NT2/D1 (cell line): Measurements from ENCODE around the gene MON1A.

ENCODE experiments used
- YY1 ChIP-seq: IDR thresholded peaks from 2 replicates; pipeline ENCODE4 v1.6.1; 2011; ENCODE audit not compliant: insufficient read length, insufficient read depth
- ZNF274 ChIP-seq: IDR thresholded peaks from 2 replicates; pipeline ENCODE4 v1.6.1; 2011; ENCODE audit warnings: mild to moderate bottlenecking, low read depth, low read length

GRCh38 chr3:49871531-49872153 is 58.0 kb downstream of the MON1A start:
- TF ChIP-seq YY1 (no peak), ZNF274 (no peak)
